Frontal cortex (tissue), 4 donors: ENCODE data around the gene DHRS4L2. TPM values are rescaled to one million over a fixed set of nuclear protein-coding genes. Genes with fewer than 3 reads are reported as not detected.
"Not testable (repeated sequence)": the region's sequence is repeated elsewhere in the genome, so short reads cannot be mapped to it uniquely, and the experiment has no call there.

Source experiments
- DNase-seq, 2 donors: peaks; one replicate each; pipeline ENCODE4 v3.0.0; 2012; ENCODE audit warnings: low spot score in 2 of 2
- FAIRE-seq: peaks from 2 replicates; lab custom pipeline; 2012; peaks lifted over from hg19 to GRCh38; lab: Jason Lieb, UNC
- total RNA-seq: library from RNA; depleted of rRNA; stranded (reverse); fragments of >200 nt; gene quantifications from one replicate; pipeline ENCODE4 v1.2.3, GENCODE V29; 2014
- donor health status: control.
- donor health status: control.
- donor health status: control.

The DHRS4L2 gene
- total RNA-seq, 1 donor from 2014 or later: 3.3 TPM

DNA sequence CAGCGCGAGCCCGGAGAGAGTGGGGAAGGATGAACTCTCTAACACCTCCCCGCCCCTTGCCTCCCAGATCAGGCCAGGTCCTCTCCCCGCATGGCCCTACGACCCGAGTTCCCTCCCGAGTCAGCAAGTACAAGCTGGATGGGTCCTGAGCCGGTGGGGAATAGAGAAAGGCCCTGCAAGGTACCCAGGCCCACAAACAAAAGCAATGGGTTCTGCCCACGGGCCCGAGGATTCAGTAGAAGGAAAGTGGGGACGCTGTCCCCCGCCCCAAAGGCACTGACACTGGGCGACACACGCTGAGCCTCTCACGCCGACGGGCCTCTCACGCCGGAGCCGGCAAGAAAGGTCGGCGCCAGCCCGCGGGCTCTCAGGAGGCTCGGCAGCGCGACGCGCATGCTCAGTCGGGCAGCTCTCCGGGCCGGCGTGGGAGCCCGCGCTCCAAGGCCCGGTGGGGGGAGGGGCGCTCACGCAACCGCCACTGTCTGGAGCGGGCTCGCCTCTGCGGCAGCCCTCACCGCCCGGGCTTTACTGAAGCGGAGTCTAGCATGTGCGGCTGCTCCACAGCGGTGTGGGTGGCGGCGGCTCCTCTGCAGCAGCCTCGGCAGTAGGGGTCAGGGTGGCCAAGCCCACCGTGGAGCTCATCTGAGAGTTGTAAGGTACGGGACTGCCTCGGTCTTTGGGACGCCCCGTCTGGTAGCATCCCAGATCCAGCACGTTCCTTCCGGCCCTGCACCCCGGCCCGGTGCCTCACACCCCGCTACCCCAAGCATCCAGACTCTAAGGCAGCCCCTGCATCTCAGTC lies 19.0 kb upstream of the DHRS4L2 start:
- not testable (repeated sequence) for DNase-seq, FAIRE-seq

DNA sequence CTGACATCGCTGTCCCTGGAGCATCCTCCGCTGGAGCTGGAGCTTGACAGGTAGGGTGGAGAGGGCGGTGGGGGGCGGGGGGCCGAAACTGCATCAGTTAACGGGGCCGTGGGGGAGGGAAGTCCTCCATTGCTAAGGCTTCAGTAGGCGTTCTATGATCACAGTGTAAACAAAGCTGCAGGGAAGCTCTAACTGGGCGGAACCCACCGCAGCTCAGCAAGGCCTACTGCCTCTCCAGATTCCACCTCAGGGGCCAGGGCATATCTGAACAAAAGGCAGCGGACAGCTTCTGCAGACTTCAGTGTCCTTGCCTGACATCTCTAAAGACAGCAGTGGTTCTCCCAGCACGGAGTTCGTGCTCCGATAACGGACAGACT lies 18.5 kb upstream of the DHRS4L2 start:
- not testable (repeated sequence) for FAIRE-seq, DNase-seq

GRCh38 chr14:23973178-23973577 lies 15.6 kb upstream of the DHRS4L2 start:
- not testable (repeated sequence) for FAIRE-seq, DNase-seq

- DNase-seq, FAIRE-seq: not testable (repeated sequence)
Observed at GRCh38 chr14:23974041-23974440, 14.7 kb upstream of the DHRS4L2 start.

DNA sequence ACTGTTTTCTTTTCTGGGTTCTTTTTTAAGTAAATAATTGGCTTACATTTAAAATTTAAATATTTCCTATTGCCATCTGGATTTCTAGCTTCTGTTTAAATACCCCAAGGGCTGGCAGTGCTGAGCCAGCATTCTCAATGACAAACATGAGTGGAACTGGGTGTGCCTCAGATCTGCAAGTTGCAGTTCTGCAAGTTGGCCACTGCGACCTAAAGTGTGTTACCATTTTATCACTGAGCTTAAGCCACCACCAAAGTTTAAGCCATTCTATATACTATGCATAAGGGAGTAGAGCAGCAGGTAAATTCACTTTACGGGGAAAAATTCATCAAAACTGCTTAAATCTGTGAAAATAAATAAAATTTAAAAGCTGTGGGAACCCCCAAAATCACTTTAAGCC lies 11.5 kb upstream of the DHRS4L2 start:
- not testable (repeated sequence) for FAIRE-seq

DNA sequence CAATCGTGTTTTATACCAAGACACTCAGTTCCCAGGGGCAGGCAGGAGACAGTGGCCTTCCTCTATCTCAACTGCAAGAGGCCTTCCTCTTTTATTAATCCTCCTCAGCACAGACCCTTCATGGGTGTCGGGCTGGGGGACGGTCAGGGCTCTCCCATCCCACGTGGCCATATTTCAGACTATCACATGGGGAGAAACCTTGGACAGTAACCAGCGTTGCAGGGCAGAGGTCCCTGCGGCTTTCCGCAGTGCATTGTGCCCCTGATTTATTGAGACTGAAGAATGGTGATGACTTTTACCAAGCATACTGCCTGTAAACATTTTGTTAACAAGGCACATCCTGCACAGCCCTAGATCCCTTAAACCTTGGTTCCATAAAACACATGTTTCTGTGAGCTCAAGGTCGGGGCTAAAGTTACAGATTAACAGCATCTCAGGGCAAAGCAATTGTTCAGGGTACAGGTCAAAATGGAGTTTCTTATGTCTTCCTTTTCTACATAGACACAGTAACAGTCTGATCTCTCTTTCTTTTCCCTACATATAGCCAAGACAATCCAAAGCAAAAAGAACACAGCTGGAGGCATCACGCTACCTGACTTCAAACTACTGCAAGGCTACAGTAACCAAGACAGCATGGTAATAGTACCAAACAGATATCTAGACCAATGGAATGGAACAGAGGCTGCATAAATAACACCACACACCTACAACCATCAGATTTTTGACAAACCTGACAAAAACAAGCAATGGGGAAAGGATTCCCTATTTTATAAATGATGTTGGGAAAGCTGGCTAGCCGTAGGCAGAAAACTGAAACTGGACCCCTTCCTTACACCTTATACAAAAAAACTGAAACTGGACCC lies 6.5 kb upstream of the DHRS4L2 start:
- DNase-seq, FAIRE-seq: not testable (repeated sequence)

More for the DNA sequence above, 11.5 kb upstream of the DHRS4L2 start:
- not testable (repeated sequence) for DNase-seq

- no peak for DNase-seq
- no peak for FAIRE-seq
Observed at GRCh38 chr14:23984891-23985602, 3.7 kb upstream of the DHRS4L2 start.

DNA sequence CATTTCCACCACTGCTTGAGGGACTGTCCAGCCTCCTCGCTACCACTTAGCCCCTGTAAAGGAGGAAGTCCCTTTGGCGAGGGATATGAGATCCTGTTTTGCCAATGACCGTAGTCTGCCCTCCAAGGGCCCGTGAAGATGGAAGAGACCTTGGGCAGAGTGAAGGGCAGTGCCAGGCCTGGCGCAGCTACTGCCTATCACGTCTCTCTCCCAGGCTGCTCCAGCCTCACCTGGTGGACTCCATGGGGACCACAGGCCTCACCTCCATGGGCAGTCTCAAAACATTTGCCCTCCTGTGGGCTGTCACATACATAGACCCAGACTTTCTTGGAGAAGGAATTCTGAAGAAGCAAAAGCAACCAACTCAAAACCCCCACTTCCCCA lies 514 bp upstream of the DHRS4L2 start:
- FAIRE-seq, DNase-seq: not testable (repeated sequence)

DNA sequence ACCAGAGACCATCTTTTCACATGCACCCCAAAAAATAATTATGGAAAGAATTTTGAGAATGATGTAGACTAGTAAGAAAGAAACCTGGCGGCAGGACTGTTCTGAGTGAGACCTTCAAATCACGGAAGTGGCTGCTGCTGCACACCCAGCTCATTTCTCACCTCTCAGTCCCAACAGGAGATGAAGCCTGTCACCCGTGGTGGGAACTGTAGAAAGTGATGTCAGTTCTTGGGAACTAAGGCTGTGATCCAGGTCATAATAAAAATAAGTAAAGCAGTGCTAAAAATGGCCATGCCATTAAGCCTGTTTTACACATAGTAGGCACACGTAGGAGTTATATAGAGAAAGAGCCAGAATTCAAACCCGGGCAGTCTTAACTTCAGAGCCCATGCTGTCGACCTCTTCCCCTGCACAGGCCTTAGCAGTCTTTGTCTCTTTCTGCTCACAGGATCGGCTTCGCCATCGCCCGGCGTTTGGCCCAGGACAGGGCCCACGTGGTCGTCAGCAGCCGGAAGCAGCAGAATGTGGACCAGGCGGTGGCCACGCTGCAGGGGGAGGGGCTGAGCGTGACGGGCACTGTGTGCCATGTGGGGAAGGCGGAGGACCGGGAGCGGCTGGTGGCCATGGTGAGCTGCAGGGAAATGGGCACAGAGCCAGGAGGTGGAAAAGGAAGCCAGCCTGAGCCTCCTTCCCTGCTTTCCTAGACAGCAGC lies 1.2 kb downstream of the DHRS4L2 start:
- not testable (repeated sequence) for FAIRE-seq

GRCh38 chr14:23990961-23991360 lies 2.2 kb downstream of the DHRS4L2 start:
- not testable (repeated sequence) for FAIRE-seq, DNase-seq

More for the DNA sequence above, 1.2 kb downstream of the DHRS4L2 start:
- DNase-seq: peak in 1 of 2 donors; percentile 18

- not testable (repeated sequence) for DNase-seq, FAIRE-seq
Observed at GRCh38 chr14:23993042-23993441, 4.3 kb downstream of the DHRS4L2 start.

DNA sequence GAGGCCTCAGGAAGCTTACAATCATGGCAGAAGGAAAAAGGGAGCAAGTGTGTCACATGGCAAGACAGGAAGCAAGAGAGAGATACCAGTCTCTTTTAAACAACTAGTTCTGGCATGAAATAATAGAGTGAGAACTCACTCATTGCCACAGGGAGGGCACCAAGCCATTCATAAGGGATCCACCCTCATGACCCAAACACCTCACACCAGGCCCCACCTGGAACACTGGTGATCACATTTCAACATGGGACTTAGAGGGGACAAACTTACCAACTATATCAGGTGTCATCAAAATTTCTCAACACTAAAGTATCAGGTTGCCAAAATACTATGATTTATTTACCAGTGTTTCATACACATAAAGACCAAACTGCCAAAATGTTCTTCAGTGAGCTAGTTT lies 7.3 kb downstream of the DHRS4L2 start:
- DNase-seq, FAIRE-seq: not testable (repeated sequence)

GRCh38 chr14:23996825-23997224 lies 8.1 kb downstream of the DHRS4L2 start:
- FAIRE-seq, DNase-seq: not testable (repeated sequence)

DNA sequence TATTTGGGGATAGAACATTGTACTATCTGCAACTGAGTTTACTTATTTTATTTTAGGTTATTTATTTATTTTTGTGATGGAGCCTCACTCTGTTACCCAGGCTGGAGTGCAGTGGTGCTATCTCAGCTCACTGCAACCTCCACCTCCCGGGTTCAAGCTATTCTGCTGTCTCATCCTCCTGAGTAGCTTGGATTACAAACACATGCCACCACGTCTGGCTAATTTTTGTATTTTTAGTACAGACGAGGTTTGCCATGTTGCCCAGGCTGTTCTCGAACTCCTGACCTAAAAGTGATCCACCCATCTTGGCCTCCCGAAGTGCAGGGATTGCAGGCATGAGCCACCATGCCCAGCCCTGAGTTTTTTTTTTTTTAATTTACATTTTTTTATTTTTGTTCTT lies 10.9 kb downstream of the DHRS4L2 start:
- FAIRE-seq, DNase-seq: not testable (repeated sequence)

- DNase-seq, FAIRE-seq: not testable (repeated sequence)
Observed at GRCh38 chr14:24001078-24001477, 12.3 kb downstream of the DHRS4L2 start.

DNA sequence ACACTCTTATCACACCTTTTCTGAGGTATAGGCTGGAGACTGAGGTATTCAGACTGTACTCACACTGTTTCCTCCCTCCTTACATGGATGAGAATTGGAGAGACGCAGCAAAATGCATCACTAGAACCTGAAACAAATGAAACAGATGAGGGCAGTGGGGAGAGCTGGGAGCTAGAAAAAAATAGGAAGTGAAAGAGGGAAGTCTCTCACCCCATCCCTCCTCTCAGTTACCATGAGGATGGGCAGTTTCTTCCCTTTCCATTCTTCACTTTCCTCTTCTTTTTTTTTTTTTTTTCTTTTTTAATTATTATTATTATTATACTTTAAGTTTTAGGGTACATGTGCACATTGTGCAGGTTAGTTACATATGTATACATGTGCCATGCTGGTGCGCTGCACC lies 12.9 kb downstream of the DHRS4L2 start:
- not testable (repeated sequence) for FAIRE-seq

GRCh38 chr14:24006471-24006816 lies 17.7 kb downstream of the DHRS4L2 start:
- not testable (repeated sequence) for FAIRE-seq, DNase-seq

More for the DNA sequence above, 12.9 kb downstream of the DHRS4L2 start:
- DNase-seq: not testable (repeated sequence)

GRCh38 chr14:24006817-24007652 lies 18.3 kb downstream of the DHRS4L2 start:
- DNase-seq, FAIRE-seq: not testable (repeated sequence)
